HEK293 (cell line): ENCODE measurements around the gene PTPN3.

Experiments used
- ZBTB17 ChIP-seq: fragments of 450-650 bp; formaldehyde crosslinking; IDR thresholded peaks from 2 replicates; pipeline ENCODE4 v1.5.1; 2016; ENCODE audit warnings: missing biosample characterization, missing genetic modification characterization
- ZFP3 ChIP-seq: fragments of 450-650 bp; formaldehyde crosslinking; IDR thresholded peaks from 2 replicates; pipeline ENCODE4 v1.5.1; 2016; ENCODE audit warnings: low read depth, missing biosample characterization, missing genetic modification characterization
- ZFP69B ChIP-seq: fragments of 450-650 bp; formaldehyde crosslinking; IDR thresholded peaks from 2 replicates; pipeline ENCODE4 v1.5.1; 2016; ENCODE audit warnings: missing biosample characterization, missing genetic modification characterization
- ZNF132 ChIP-seq: fragments of 450-650 bp; formaldehyde crosslinking; IDR thresholded peaks from 2 replicates; pipeline ENCODE4 v1.5.1; 2017; ENCODE audit warnings: missing biosample characterization, missing genetic modification characterization, borderline replicate concordance
- ZNF274 ChIP-seq, 2 experiments: fragments of 200-500 bp in 1 of 2; fragments of 450-650 bp in 1 of 2; sonication (Bioruptor generic) in 1 of 2; formaldehyde crosslinking in 1 of 2; IDR thresholded peaks; 2 replicates each; pipeline versions ENCODE4 v1.5.1 to v1.6.1; 2014 to 2016; ENCODE audit warnings: borderline replicate concordance in 1 of 2, inconsistent platforms in 1 of 2, low read length in 1 of 2, missing biosample characterization in 1 of 2, missing genetic modification characterization in 1 of 2
- TF ChIP-seq, protein P1 (sequence below): fragments of 450-650 bp; formaldehyde crosslinking; IDR thresholded peaks from 2 replicates; pipeline ENCODE4 v1.5.1; 2016; ENCODE audit warnings: missing biosample characterization, missing genetic modification characterization

DNA sequence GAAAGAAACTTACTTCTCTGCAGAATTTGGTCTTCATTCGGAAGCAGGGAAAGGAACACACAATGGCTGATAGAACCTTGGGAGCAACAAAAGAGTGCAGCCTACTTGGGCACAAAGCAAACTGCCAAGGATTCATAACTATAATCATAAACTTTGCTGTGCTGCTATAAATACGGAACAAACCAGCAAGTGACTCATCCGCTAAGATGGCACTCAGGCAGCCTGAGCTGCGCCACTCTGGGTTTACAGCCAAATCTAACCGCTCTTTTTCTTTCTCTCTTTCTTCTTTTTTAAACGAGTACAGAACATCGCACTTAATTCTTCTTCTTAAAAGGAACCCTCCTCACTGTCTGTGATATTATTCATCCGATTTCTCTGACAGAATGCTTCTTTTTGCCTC is 81.1 kb downstream of the PTPN3 start:
- TF ChIP-seq, protein P1, sequence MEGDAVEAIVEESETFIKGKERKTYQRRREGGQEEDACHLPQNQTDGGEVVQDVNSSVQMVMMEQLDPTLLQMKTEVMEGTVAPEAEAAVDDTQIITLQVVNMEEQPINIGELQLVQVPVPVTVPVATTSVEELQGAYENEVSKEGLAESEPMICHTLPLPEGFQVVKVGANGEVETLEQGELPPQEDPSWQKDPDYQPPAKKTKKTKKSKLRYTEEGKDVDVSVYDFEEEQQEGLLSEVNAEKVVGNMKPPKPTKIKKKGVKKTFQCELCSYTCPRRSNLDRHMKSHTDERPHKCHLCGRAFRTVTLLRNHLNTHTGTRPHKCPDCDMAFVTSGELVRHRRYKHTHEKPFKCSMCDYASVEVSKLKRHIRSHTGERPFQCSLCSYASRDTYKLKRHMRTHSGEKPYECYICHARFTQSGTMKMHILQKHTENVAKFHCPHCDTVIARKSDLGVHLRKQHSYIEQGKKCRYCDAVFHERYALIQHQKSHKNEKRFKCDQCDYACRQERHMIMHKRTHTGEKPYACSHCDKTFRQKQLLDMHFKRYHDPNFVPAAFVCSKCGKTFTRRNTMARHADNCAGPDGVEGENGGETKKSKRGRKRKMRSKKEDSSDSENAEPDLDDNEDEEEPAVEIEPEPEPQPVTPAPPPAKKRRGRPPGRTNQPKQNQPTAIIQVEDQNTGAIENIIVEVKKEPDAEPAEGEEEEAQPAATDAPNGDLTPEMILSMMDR (tag by site-specific recombination): no peak
- TF ChIP-seq ZFP69B (tag by site-specific recombination) (no peak), ZNF274 (IDR thresholded peaks at IDR 0.05; ENCODE audit: low read length) (no peak), ZNF274 (tag by site-specific recombination; IDR thresholded peaks at IDR 0.05; ENCODE audit: borderline replicate concordance) (no peak), ZNF132 (tag by site-specific recombination) (no peak), ZFP3 (tag by site-specific recombination) (no peak), ZBTB17 (tag by site-specific recombination) (no peak)
